ENCODE data around the gene ARHGAP26. TPM values are rescaled to one million over a fixed set of nuclear protein-coding genes. Genes with fewer than 3 reads are reported as not detected.

Gene ARHGAP26
- polyA plus RNA-seq, 1 donor (not counting 4 experiments of a cell fraction or from before 2014, with no cell fraction given): 3.9 TPM

GRCh38 chr5:142840575-142840974 is 70.4 kb downstream of the ARHGAP26 start:
- H3K9ac ChIP-seq (ENCODE audit: control insufficient read depth, extremely low read depth, insufficient read depth, low read length): no peak overlapping the region
- FAIRE-seq (no peak), DNase-seq (ENCODE audit: low read depth, low spot score) (no peak)
- H3K27me3 ChIP-seq (ENCODE audit: control insufficient read depth, extremely low read depth, insufficient read depth, low read length): no peaks in the 10 kb centered on the region
- H3K4me1 ChIP-seq (ENCODE audit: control insufficient read depth, extremely low read depth, insufficient read depth, low read length): no peaks in the 10 kb centered on the region
- H3K9me3 ChIP-seq (ENCODE audit: control insufficient read depth, low read depth, low read length): no peaks in the 10 kb centered on the region
- H3K9me1 ChIP-seq (ENCODE audit: control insufficient read depth, extremely low read depth, insufficient read depth, low read length): no peaks in the 10 kb centered on the region
- TF ChIP-seq, protein P1, sequence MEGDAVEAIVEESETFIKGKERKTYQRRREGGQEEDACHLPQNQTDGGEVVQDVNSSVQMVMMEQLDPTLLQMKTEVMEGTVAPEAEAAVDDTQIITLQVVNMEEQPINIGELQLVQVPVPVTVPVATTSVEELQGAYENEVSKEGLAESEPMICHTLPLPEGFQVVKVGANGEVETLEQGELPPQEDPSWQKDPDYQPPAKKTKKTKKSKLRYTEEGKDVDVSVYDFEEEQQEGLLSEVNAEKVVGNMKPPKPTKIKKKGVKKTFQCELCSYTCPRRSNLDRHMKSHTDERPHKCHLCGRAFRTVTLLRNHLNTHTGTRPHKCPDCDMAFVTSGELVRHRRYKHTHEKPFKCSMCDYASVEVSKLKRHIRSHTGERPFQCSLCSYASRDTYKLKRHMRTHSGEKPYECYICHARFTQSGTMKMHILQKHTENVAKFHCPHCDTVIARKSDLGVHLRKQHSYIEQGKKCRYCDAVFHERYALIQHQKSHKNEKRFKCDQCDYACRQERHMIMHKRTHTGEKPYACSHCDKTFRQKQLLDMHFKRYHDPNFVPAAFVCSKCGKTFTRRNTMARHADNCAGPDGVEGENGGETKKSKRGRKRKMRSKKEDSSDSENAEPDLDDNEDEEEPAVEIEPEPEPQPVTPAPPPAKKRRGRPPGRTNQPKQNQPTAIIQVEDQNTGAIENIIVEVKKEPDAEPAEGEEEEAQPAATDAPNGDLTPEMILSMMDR (optimal IDR thresholded peaks at IDR 0.05 in 1 of 3, IDR thresholded peaks at IDR 0.05 in 1 of 3, conservative IDR thresholded peaks at IDR 0.05 in 1 of 3; ENCODE audit: extremely low read depth in 1 of 3, insufficient read depth in 2 of 3, low read length in 3 of 3): no peak
- TF ChIP-seq EZH2 (IDR thresholded peaks at IDR 0.05; ENCODE audit: low read length): no peak
- no peak overlapping the region for H3K4me3 ChIP-seq (ENCODE audit: control insufficient read depth in 2 of 3, extremely low read depth in 1 of 3, insufficient read depth in 2 of 3, low read depth in 1 of 3, low read length in 3 of 3)
- H3K27ac ChIP-seq (ENCODE audit: control insufficient read depth, insufficient read depth, low read length): no peak overlapping the region
- H2AFZ ChIP-seq (ENCODE audit: control insufficient read depth, low read length): no peak overlapping the region
- dilution Hi-C loops (cut with MboI; ENCODE audit: extremely low pct_ligation_motif_present, low sequenced_read_pairs): no loop called here
- H3K4me2 ChIP-seq (ENCODE audit: control insufficient read depth, extremely low read depth, insufficient read depth, low read depth, low read length): no peak overlapping the region
- H4K20me1 ChIP-seq (ENCODE audit: control insufficient read depth, extremely low read depth, insufficient read depth, low read length): no peaks in the 10 kb centered on the region
- H3K36me3 ChIP-seq (ENCODE audit: control insufficient read depth in 2 of 2, extremely low read depth in 1 of 2, insufficient read depth in 2 of 2, low read length in 2 of 2): no peaks in the 10 kb centered on the region
- H3K79me2 ChIP-seq (ENCODE audit: control insufficient read depth, insufficient read depth, low read length): no peaks in the 10 kb centered on the region

GRCh38 chr5:142841511-142842265 is 71.5 kb downstream of the ARHGAP26 start:
- H3K9ac ChIP-seq (ENCODE audit: control insufficient read depth, extremely low read depth, insufficient read depth, low read length): no peak overlapping the region
- FAIRE-seq (no peak), DNase-seq (ENCODE audit: low read depth, low spot score) (no peak)
- no peaks in the 10 kb centered on the region for H3K79me2 ChIP-seq (ENCODE audit: control insufficient read depth, insufficient read depth, low read length)
- no peaks in the 10 kb centered on the region for H3K9me1 ChIP-seq (ENCODE audit: control insufficient read depth, extremely low read depth, insufficient read depth, low read length)
- no peaks in the 10 kb centered on the region for H3K9me3 ChIP-seq (ENCODE audit: control insufficient read depth, low read depth, low read length)
- H4K20me1 ChIP-seq (ENCODE audit: control insufficient read depth, extremely low read depth, insufficient read depth, low read length): no peaks in the 10 kb centered on the region
- H3K4me2 ChIP-seq (ENCODE audit: control insufficient read depth, extremely low read depth, insufficient read depth, low read depth, low read length): no peak overlapping the region
- TF ChIP-seq, protein P1 (optimal IDR thresholded peaks at IDR 0.05 in 1 of 3, IDR thresholded peaks at IDR 0.05 in 1 of 3, conservative IDR thresholded peaks at IDR 0.05 in 1 of 3; ENCODE audit: extremely low read depth in 1 of 3, insufficient read depth in 2 of 3, low read length in 3 of 3): no peak
- no peak for TF ChIP-seq EZH2 (IDR thresholded peaks at IDR 0.05; ENCODE audit: low read length)
- no peak overlapping the region for H3K27ac ChIP-seq (ENCODE audit: control insufficient read depth, insufficient read depth, low read length)
- H3K27me3 ChIP-seq (ENCODE audit: control insufficient read depth, extremely low read depth, insufficient read depth, low read length): no peaks in the 10 kb centered on the region
- dilution Hi-C loops (cut with MboI; ENCODE audit: extremely low pct_ligation_motif_present, low sequenced_read_pairs): no loop called here
- H3K4me3 ChIP-seq (ENCODE audit: control insufficient read depth in 2 of 3, extremely low read depth in 1 of 3, insufficient read depth in 2 of 3, low read depth in 1 of 3, low read length in 3 of 3): no peak overlapping the region
- no peaks in the 10 kb centered on the region for H3K36me3 ChIP-seq (ENCODE audit: control insufficient read depth in 2 of 2, extremely low read depth in 1 of 2, insufficient read depth in 2 of 2, low read length in 2 of 2)
- H3K4me1 ChIP-seq (ENCODE audit: control insufficient read depth, extremely low read depth, insufficient read depth, low read length): no peaks in the 10 kb centered on the region
- H2AFZ ChIP-seq (ENCODE audit: control insufficient read depth, low read length): no peak overlapping the region

Data from keratinocyte (primary cell).